GM18870 (cell line): ENCODE data around the gene FOXC2.

Experiments used
- ATAC-seq: cut with Tn5 transposase; IDR thresholded peaks from one replicate; pipeline ENCODE4 v1.9.1; 2021; ENCODE audit warnings: moderate library complexity; ENCODE audit not compliant: unreplicated experiment

Gene FOXC2

GRCh38 chr16:86555704-86556075 lies 10.9 kb upstream of the FOXC2 start:
- ATAC-seq = no peak

GRCh38 chr16:86556576-86556975 lies 10.1 kb upstream of the FOXC2 start:
- no peak for ATAC-seq

GRCh38 chr16:86557587-86557986 lies 9.0 kb upstream of the FOXC2 start:
- ATAC-seq = no peak

GRCh38 chr16:86558355-86559193 lies 8.1 kb upstream of the FOXC2 start:
- ATAC-seq = no peak

- ATAC-seq = no peak
These were observed 6.8 kb upstream of the FOXC2 start for GRCh38 chr16:86559802-86560305.

- no peak for ATAC-seq
These were observed 4.3 kb upstream of the FOXC2 start for GRCh38 chr16:86562356-86562755.

- no peak for ATAC-seq
These were observed 2.9 kb upstream of the FOXC2 start for GRCh38 chr16:86563469-86564345.

GRCh38 chr16:86565181-86565631 lies 1.4 kb upstream of the FOXC2 start:
- ATAC-seq = no peak

- no peak for ATAC-seq
These were observed 751 bp upstream of the FOXC2 start for GRCh38 chr16:86565644-86566511.

- ATAC-seq = no peak
These were observed 504 bp downstream of the FOXC2 start for GRCh38 chr16:86566966-86567700.

GRCh38 chr16:86567701-86568581 lies 1.3 kb downstream of the FOXC2 start:
- no peak for ATAC-seq

GRCh38 chr16:86568677-86569623 lies 2.3 kb downstream of the FOXC2 start:
- ATAC-seq = no peak

GRCh38 chr16:86569701-86570447 lies 3.2 kb downstream of the FOXC2 start:
- no peak for ATAC-seq

- no peak for ATAC-seq
These were observed 4.2 kb downstream of the FOXC2 start for GRCh38 chr16:86570558-86571529.

GRCh38 chr16:86571530-86571915 lies 4.9 kb downstream of the FOXC2 start:
- ATAC-seq = no peak

- no peak for ATAC-seq
These were observed 5.5 kb downstream of the FOXC2 start for GRCh38 chr16:86572041-86572521.
